Stimulated activated CD8-positive, alpha-beta memory T cell treated with anti-CD3 and anti-CD28 coated beads, Interleukin-4, amount 100 ng/mL, for 48 hours (primary cell): ENCODE measurements around the gene P2RX2.

Experiments
- DNase-seq: peaks from one replicate; pipeline ENCODE4 v3.0.0-alpha.2; 2020

Gene P2RX2

GRCh38 chr12:132641811-132642650, 23.5 kb downstream of the P2RX2 start:
- no peak for DNase-seq

GRCh38 chr12:132642846-132643835, 24.6 kb downstream of the P2RX2 start:
- DNase-seq: no peak

- no peak for DNase-seq
These were observed 28.3 kb downstream of the P2RX2 start for GRCh38 chr12:132646850-132647249.

GRCh38 chr12:132647858-132648257, 29.3 kb downstream of the P2RX2 start:
- no peak for DNase-seq

GRCh38 chr12:132648616-132649225, 30.1 kb downstream of the P2RX2 start:
- no peak for DNase-seq

GRCh38 chr12:132649226-132649945, 30.8 kb downstream of the P2RX2 start:
- DNase-seq: no peak

GRCh38 chr12:132651444-132652100, 33.0 kb downstream of the P2RX2 start:
- DNase-seq: no peak

- no peak for DNase-seq
These were observed 35.2 kb downstream of the P2RX2 start for GRCh38 chr12:132653567-132654290.

- DNase-seq: no peak
These were observed 38.6 kb downstream of the P2RX2 start for GRCh38 chr12:132657004-132657727.

GRCh38 chr12:132658149-132658894, 39.7 kb downstream of the P2RX2 start:
- DNase-seq: no peak

GRCh38 chr12:132659146-132659545, 40.6 kb downstream of the P2RX2 start:
- DNase-seq: no peak

- no peak for DNase-seq
These were observed 41.5 kb downstream of the P2RX2 start for GRCh38 chr12:132660052-132660451.

- DNase-seq: no peak
These were observed 42.4 kb downstream of the P2RX2 start for GRCh38 chr12:132660996-132661395.

GRCh38 chr12:132661972-132662371, 43.4 kb downstream of the P2RX2 start:
- no peak for DNase-seq

- no peak for DNase-seq
These were observed 44.6 kb downstream of the P2RX2 start for GRCh38 chr12:132662901-132663755.

GRCh38 chr12:132664206-132665148, 45.9 kb downstream of the P2RX2 start:
- no peak for DNase-seq

- no peak for DNase-seq
These were observed 46.5 kb downstream of the P2RX2 start for GRCh38 chr12:132665149-132665491.

GRCh38 chr12:132665794-132666193, 47.2 kb downstream of the P2RX2 start:
- no peak for DNase-seq
